Endothelial cell of umbilical vein (primary cell): Measurements from ENCODE around the gene CDK18. TPM values are rescaled to one million over a fixed set of nuclear protein-coding genes. Genes with fewer than 3 reads are reported as not detected.

Experiments used
- BruUV-seq: library from RNA; stranded (reverse); fragments of 400-500 nt; replicated peaks from 2 replicates; lab custom pipeline; 2021; lab: Mats Ljungman, UMichigan
- CTCF ChIA-PET: fragments of 300-600, 350-600 bp; sonication (Branson Sonifier 250); formaldehyde crosslinking; loops from one replicate; lab custom pipeline; 2021; ENCODE audit warnings: antibody characterized with exemption, inconsistent platforms; lab: Charles Lee
- POLR2A ChIA-PET: fragments of 300-600, 350-600 bp; sonication (Branson Sonifier 250); formaldehyde crosslinking; loops from one replicate; lab custom pipeline; 2021; ENCODE audit warnings: antibody characterized with exemption, inconsistent platforms; lab: Charles Lee
- DNase-seq: peaks from one replicate; pipeline ENCODE4 v3.0.0-alpha.2; 2011; ENCODE audit warnings: low read depth, low spot score
- FAIRE-seq: peaks from 2 replicates; lab custom pipeline; 2011; peaks lifted over from hg19 to GRCh38; lab: Jason Lieb, UNC
- H2AFZ ChIP-seq: 2 replicates; pipeline ENCODE4 v1.6.0; 2012; ENCODE audit warnings: low read depth, low read length, control low read depth, inconsistent platforms
- H3K27ac ChIP-seq: 2 replicates; pipeline ENCODE4 v1.5.1; 2011; ENCODE audit warnings: low read depth, mild to moderate bottlenecking, control low read depth, low read length, moderate library complexity; ENCODE audit not compliant: insufficient read depth
- H3K27me3 ChIP-seq, 2 experiments: 2 replicates each; pipeline versions ENCODE4 v1.6.0 to v1.6.1; 2011; ENCODE audit warnings: low read length in 2 of 2, mixed read lengths in 1 of 2; ENCODE audit not compliant: control insufficient read depth in 2 of 2, insufficient read depth in 2 of 2
- H3K36me3 ChIP-seq, 2 experiments: 2 replicates in 1 of 2; 3 replicates in 1 of 2; pipeline ENCODE4 v1.5.1; 2011; ENCODE audit warnings: low read length in 2 of 2, mild to moderate bottlenecking in 1 of 2, moderate library complexity in 1 of 2; ENCODE audit not compliant: control insufficient read depth in 2 of 2, insufficient read depth in 2 of 2; ENCODE audit errors: extremely low read depth in 1 of 2
- H3K4me1 ChIP-seq: 3 replicates; pipeline ENCODE4 v1.5.1; 2011; ENCODE audit warnings: mild to moderate bottlenecking, low read length; ENCODE audit not compliant: control insufficient read depth, insufficient read depth; ENCODE audit errors: extremely low read depth
- H3K4me2 ChIP-seq: 2 replicates; pipeline ENCODE4 v1.6.1; 2011; ENCODE audit warnings: low read length, control low read depth, mixed read lengths; ENCODE audit not compliant: insufficient read depth
- H3K4me3 ChIP-seq, 3 experiments: fragments of 200-600 bp in 1 of 3; sonication (generic), shearing (Covaris generic) in 1 of 3; replicated peaks in 1 of 3; 2 replicates each; pipeline ENCODE4 v1.5.1; 2011 to 2016; ENCODE audit warnings: control low read depth in 3 of 3, low read length in 3 of 3, mild to moderate bottlenecking in 2 of 3, inconsistent platforms in 1 of 3, low read depth in 1 of 3, moderate library complexity in 1 of 3; ENCODE audit not compliant: insufficient read depth in 1 of 3
- H3K79me2 ChIP-seq: 2 replicates; pipeline ENCODE4 v1.6.0; 2012; ENCODE audit warnings: low read length, inconsistent platforms; ENCODE audit not compliant: control insufficient read depth, insufficient read depth
- H3K9ac ChIP-seq: replicated peaks from 2 replicates; pipeline ENCODE3; 2011; ENCODE audit warnings: low read length, control low read depth; ENCODE audit not compliant: insufficient read depth; ENCODE audit errors: extremely low read depth
- H3K9me1 ChIP-seq: replicated peaks from 3 replicates; pipeline ENCODE4 v1.6.0; 2011; ENCODE audit warnings: mild to moderate bottlenecking, low read length; ENCODE audit not compliant: control insufficient read depth, insufficient read depth; ENCODE audit errors: extremely low read depth
- H3K9me3 ChIP-seq: replicated peaks from 2 replicates; pipeline ENCODE4 v1.5.1; 2012; ENCODE audit warnings: low read length, inconsistent platforms; ENCODE audit not compliant: control insufficient read depth, insufficient read depth
- H4K20me1 ChIP-seq: replicated peaks from 2 replicates; pipeline ENCODE3; 2011; ENCODE audit warnings: mild to moderate bottlenecking, low read length; ENCODE audit not compliant: control insufficient read depth, insufficient read depth; ENCODE audit errors: extremely low read depth
- EZH2 ChIP-seq: IDR thresholded peaks from 2 replicates; pipeline ENCODE4 v1.6.1; 2012; ENCODE audit warnings: borderline replicate concordance, low read depth, mild to moderate bottlenecking, moderate library complexity, low read length, inconsistent platforms; ENCODE audit not compliant: severe bottlenecking
- GATA2 ChIP-seq: IDR thresholded peaks from 2 replicates; pipeline ENCODE4 v1.7.0; 2011; ENCODE audit warnings: low read depth, mild to moderate bottlenecking, moderate library complexity, mixed read lengths, low read length; ENCODE audit not compliant: insufficient read length, insufficient read depth
- JUN ChIP-seq: IDR thresholded peaks from 2 replicates; pipeline ENCODE4 v1.6.1; 2011; ENCODE audit warnings: borderline replicate concordance, low read depth; ENCODE audit not compliant: insufficient read length, insufficient read depth
- MAX ChIP-seq: IDR thresholded peaks from 2 replicates; pipeline ENCODE4 v1.6.1; 2011; ENCODE audit not compliant: insufficient read depth, insufficient read length
- MYC ChIP-seq: IDR thresholded peaks from one replicate; pipeline ENCODE4 v1.6.1; 2011; ENCODE audit warnings: mild to moderate bottlenecking, low read depth, low read length
- POLR2AphosphoS5 ChIP-seq: IDR thresholded peaks from 2 replicates; pipeline ENCODE4 v1.6.1; 2012; ENCODE audit warnings: low read depth, mild to moderate bottlenecking, control low read depth, low read length, moderate library complexity; ENCODE audit not compliant: insufficient read depth
- dilution Hi-C: fragments of 300-500 bp; cut with MboI; formaldehyde crosslinking; loops from one replicate; pipeline ENCODE4 v1.15.0; 2019; ENCODE audit warnings: low sequenced_read_pairs; ENCODE audit not compliant: extremely low pct_ligation_motif_present
- intact Hi-C: fragments of 100-400 bp; cut with micrococcal nuclease; formaldehyde crosslinking; loops from one replicate; pipeline ENCODE4 v1.10.0; 2022
- polyA plus RNA-seq, 4 experiments: library from polyadenylated mRNA; depleted of rRNA in 3 of 4; stranded (reverse) in 3 of 4; unstranded in 1 of 4; fragments of >200 nt; gene quantifications; 2 replicates each; pipeline versions ENCODE4 v1.2.1 to v1.2.3, GENCODE V29; 2011 to 2012; ENCODE audit warnings: missing spikeins in 1 of 4
- total RNA-seq: library from RNA; stranded (reverse); gene quantifications from 2 replicates; pipeline ENCODE4 v1.2.3, GENCODE V29; 2021
- TF ChIP-seq, protein P1 (sequence below), 2 donors: IDR thresholded peaks; 1 replicate in 1 of 2; 2 replicates in 1 of 2; pipeline ENCODE4 v1.5.1; 2011; ENCODE audit warnings: low read length in 2 of 2, mild to moderate bottlenecking in 2 of 2, moderate library complexity in 2 of 2, control low read depth in 1 of 2, inconsistent platforms in 1 of 2, low read depth in 1 of 2; ENCODE audit not compliant: insufficient read depth in 1 of 2; ENCODE audit errors: extremely low read depth in 1 of 2

CDK18 gene
- total and polyA plus RNA-seq, 2 donors (not counting 3 experiments of a cell fraction or from before 2014, with no cell fraction given), result 0.17 to 1.2 TPM

- no peak overlapping the region for H3K27ac ChIP-seq
- POLR2A ChIA-PET, result no interaction called here
- no peaks in the 10 kb centered on the region for H3K4me1 ChIP-seq
- no peak overlapping the region for H3K9ac ChIP-seq
- H2AFZ ChIP-seq, result no peak overlapping the region
- H3K4me3 ChIP-seq, result no peak overlapping the region
- no peaks in the 10 kb centered on the region for H3K36me3 ChIP-seq
- BruUV-seq, result no TSS peak
- H3K4me2 ChIP-seq, result no peak overlapping the region
- no peaks in the 10 kb centered on the region for H3K79me2 ChIP-seq
- CTCF ChIA-PET, result interaction anchor here (1.0 to 3.3 kb wide), 4 partner anchors 13 to 136 kb away, joined by 3 to 22 read pairs (median 3); no protein-coding TSS in a partner anchor
- dilution Hi-C loops (no loop called here), intact Hi-C loops (no loop called here)
- no peak for FAIRE-seq
- peaks cover 27 to 34% of the 10 kb centered on the region in 2 experiments for H3K27me3 ChIP-seq
- H4K20me1 ChIP-seq, result no peaks in the 10 kb centered on the region
- TF ChIP-seq, protein P1, sequence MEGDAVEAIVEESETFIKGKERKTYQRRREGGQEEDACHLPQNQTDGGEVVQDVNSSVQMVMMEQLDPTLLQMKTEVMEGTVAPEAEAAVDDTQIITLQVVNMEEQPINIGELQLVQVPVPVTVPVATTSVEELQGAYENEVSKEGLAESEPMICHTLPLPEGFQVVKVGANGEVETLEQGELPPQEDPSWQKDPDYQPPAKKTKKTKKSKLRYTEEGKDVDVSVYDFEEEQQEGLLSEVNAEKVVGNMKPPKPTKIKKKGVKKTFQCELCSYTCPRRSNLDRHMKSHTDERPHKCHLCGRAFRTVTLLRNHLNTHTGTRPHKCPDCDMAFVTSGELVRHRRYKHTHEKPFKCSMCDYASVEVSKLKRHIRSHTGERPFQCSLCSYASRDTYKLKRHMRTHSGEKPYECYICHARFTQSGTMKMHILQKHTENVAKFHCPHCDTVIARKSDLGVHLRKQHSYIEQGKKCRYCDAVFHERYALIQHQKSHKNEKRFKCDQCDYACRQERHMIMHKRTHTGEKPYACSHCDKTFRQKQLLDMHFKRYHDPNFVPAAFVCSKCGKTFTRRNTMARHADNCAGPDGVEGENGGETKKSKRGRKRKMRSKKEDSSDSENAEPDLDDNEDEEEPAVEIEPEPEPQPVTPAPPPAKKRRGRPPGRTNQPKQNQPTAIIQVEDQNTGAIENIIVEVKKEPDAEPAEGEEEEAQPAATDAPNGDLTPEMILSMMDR (IDR thresholded peaks at IDR 0.05; ENCODE audit: extremely low read depth in 1 of 2, insufficient read depth in 1 of 2, low read depth in 1 of 2, low read length in 2 of 2), result no peak
- TF ChIP-seq GATA2, result no peak
- no peak for DNase-seq
- H3K9me3 ChIP-seq, result no peaks in the 10 kb centered on the region
- H3K9me1 ChIP-seq, result no peaks in the 10 kb centered on the region
Measured at GRCh38 chr1:205575294-205575885, 70.9 kb downstream of the CDK18 start.

- DNase-seq, result no peak
- H3K9me1 ChIP-seq, result no peaks in the 10 kb centered on the region
- no peak overlapping the region for H3K4me2 ChIP-seq
- CTCF ChIA-PET, result interaction anchor here (1.2 to 3.3 kb wide), 2 partner anchors 13 to 82 kb away, joined by 3 to 22 read pairs; no protein-coding TSS in a partner anchor
- H3K9ac ChIP-seq, result no peak overlapping the region
- dilution Hi-C loops, result no loop called here
- peaks cover 21 to 28% of the 10 kb centered on the region in 2 experiments for H3K27me3 ChIP-seq
- BruUV-seq, result no TSS peak
- FAIRE-seq, result no peak
- no peaks in the 10 kb centered on the region for H3K4me1 ChIP-seq
- H4K20me1 ChIP-seq, result no peaks in the 10 kb centered on the region
- TF ChIP-seq MAX (no peak), JUN (no peak), MYC (no peak), EZH2 (no peak), POLR2AphosphoS5 (no peak)
- TF ChIP-seq, protein P1 (IDR thresholded peaks at IDR 0.05; ENCODE audit: extremely low read depth in 1 of 2, insufficient read depth in 1 of 2, low read depth in 1 of 2, low read length in 2 of 2), result no peak
- intact Hi-C loops, result no loop called here
- H2AFZ ChIP-seq, result no peak overlapping the region
- H3K4me3 ChIP-seq, result no peak overlapping the region
- POLR2A ChIA-PET, result no interaction called here
- H3K36me3 ChIP-seq, result no peaks in the 10 kb centered on the region
- H3K9me3 ChIP-seq, result no peaks in the 10 kb centered on the region
- no peaks in the 10 kb centered on the region for H3K79me2 ChIP-seq
- H3K27ac ChIP-seq, result no peak overlapping the region
Measured at GRCh38 chr1:205576011-205576410, 71.5 kb downstream of the CDK18 start.
